Suprapubic skin (tissue), 3 donors: ENCODE measurements around the gene ZDHHC3.

Experiments used
- CTCF ChIP-seq, 2 donors: fragments of 200-600 bp in 1 of 2; fragments of 450-650 bp in 1 of 2; sonication (generic) in 1 of 2; IDR thresholded peaks; one replicate each; pipeline ENCODE4 v1.5.1; 2016 to 2019; ENCODE audit warnings: antibody characterized with exemption in 2 of 2, mild to moderate bottlenecking in 1 of 2, moderate library complexity in 1 of 2
- POLR2A ChIP-seq, 2 donors: fragments of 450-650 bp; IDR thresholded peaks; one replicate each; pipeline ENCODE4 v1.6.1; 2017; ENCODE audit warnings: antibody characterized with exemption in 2 of 2, mild to moderate bottlenecking in 2 of 2, moderate library complexity in 2 of 2

GRCh38 chr3:44982817-44983216, 6.8 kb upstream of the ZDHHC3 start:
- no peak for TF ChIP-seq CTCF (IDR thresholded peaks at IDR 0.05)
- no peak for TF ChIP-seq POLR2A (IDR thresholded peaks at IDR 0.05)
